Measurements from ENCODE around the gene KIF23.
"Not testable (repeated sequence)": the region's sequence is repeated elsewhere in the genome, so short reads cannot be mapped to it uniquely, and the experiment has no call there.

The KIF23 gene

GRCh38 chr15:69413822-69414700, at the start of gene KIF23:
Gene KIF23, plus strand, starts transcription at chr15:69414349. Its CDS starts 117 bp downstream, at chr15:69414466.
- peak; percentile 86 to 89 for DNase-seq (ENCODE audit: low read depth in 2 of 2)

- no peak for DNase-seq (ENCODE audit: low read depth in 2 of 2)
Observed at GRCh38 chr15:69367236-69367635, 46.9 kb upstream of the KIF23 start.

GRCh38 chr15:69369631-69370030, 44.5 kb upstream of the KIF23 start:
- no peak for DNase-seq (ENCODE audit: low read depth in 2 of 2)

GRCh38 chr15:69373406-69373805, 40.7 kb upstream of the KIF23 start:
- no peak for DNase-seq (ENCODE audit: low read depth in 2 of 2)

- DNase-seq (ENCODE audit: low read depth in 2 of 2) = no peak
Observed at GRCh38 chr15:69375151-69375790, 38.9 kb upstream of the KIF23 start.

GRCh38 chr15:69377216-69377970, 36.8 kb upstream of the KIF23 start:
- DNase-seq (ENCODE audit: low read depth in 2 of 2) = no peak

GRCh38 chr15:69380100-69380725, 33.9 kb upstream of the KIF23 start:
- no peak for DNase-seq (ENCODE audit: low read depth in 2 of 2)

GRCh38 chr15:69380726-69381105, 33.4 kb upstream of the KIF23 start:
- DNase-seq (ENCODE audit: low read depth in 2 of 2) = no peak

GRCh38 chr15:69382176-69382575, 32.0 kb upstream of the KIF23 start:
- DNase-seq (ENCODE audit: low read depth in 2 of 2) = not testable (repeated sequence)

GRCh38 chr15:69384066-69384465, 30.1 kb upstream of the KIF23 start:
- DNase-seq (ENCODE audit: low read depth in 2 of 2) = not testable (repeated sequence)

GRCh38 chr15:69384626-69385598, 29.2 kb upstream of the KIF23 start:
- DNase-seq (ENCODE audit: low read depth in 2 of 2) = no peak

GRCh38 chr15:69385831-69386230, 28.3 kb upstream of the KIF23 start:
- DNase-seq (ENCODE audit: low read depth in 2 of 2) = no peak

GRCh38 chr15:69386284-69386683, 27.9 kb upstream of the KIF23 start:
- DNase-seq (ENCODE audit: low read depth in 2 of 2) = no peak

- no peak for DNase-seq (ENCODE audit: low read depth in 2 of 2)
Observed at GRCh38 chr15:69388260-69388705, 25.9 kb upstream of the KIF23 start.

GRCh38 chr15:69389426-69389825, 24.7 kb upstream of the KIF23 start:
- no peak for DNase-seq (ENCODE audit: low read depth in 2 of 2)

GRCh38 chr15:69390575-69390974, 23.6 kb upstream of the KIF23 start:
- DNase-seq (ENCODE audit: low read depth in 2 of 2) = no peak

GRCh38 chr15:69391046-69391757, 22.9 kb upstream of the KIF23 start:
- no peak for DNase-seq (ENCODE audit: low read depth in 2 of 2)

GRCh38 chr15:69392352-69392751, 21.8 kb upstream of the KIF23 start:
- DNase-seq (ENCODE audit: low read depth in 2 of 2) = no peak

- DNase-seq (ENCODE audit: low read depth in 2 of 2) = no peak
Observed at GRCh38 chr15:69393831-69394491, 20.2 kb upstream of the KIF23 start.

All from fibroblast of skin of left quadriceps (primary cell).